Muscle of leg (tissue), 16 donors: Measurements from ENCODE around the gene SLC30A2. TPM values are rescaled to one million over a fixed set of nuclear protein-coding genes. Genes with fewer than 3 reads are reported as not detected.
A peak's percentile ranks its signal among the peaks of the same experiment; 100 is the strongest.
"Not testable (repeated sequence)": the region's sequence is repeated elsewhere in the genome, so short reads cannot be mapped to it uniquely, and the experiment has no call there.

ENCODE experiments used
- DNase-seq: peaks from one replicate; pipeline ENCODE4 v3.0.0; 2013
- H3K27ac ChIP-seq: one replicate; pipeline ENCODE4 v1.5.1; 2013; ENCODE audit warnings: mild to moderate bottlenecking, low read length, control low read depth
- H3K27me3 ChIP-seq: one replicate; pipeline ENCODE4 v1.6.1; 2013; ENCODE audit warnings: low read length; ENCODE audit not compliant: control insufficient read depth, insufficient read depth
- H3K36me3 ChIP-seq: one replicate; pipeline ENCODE4 v1.6.1; 2013; ENCODE audit warnings: low read length; ENCODE audit not compliant: control insufficient read depth, insufficient read depth
- H3K4me1 ChIP-seq: one replicate; pipeline ENCODE4 v1.6.1; 2013; ENCODE audit warnings: low read length; ENCODE audit not compliant: control insufficient read depth, insufficient read depth
- H3K4me3 ChIP-seq: one replicate; pipeline ENCODE4 v1.5.1; 2013; ENCODE audit warnings: low read length, control low read depth
- H3K9me3 ChIP-seq: replicated peaks from 2 replicates; pipeline ENCODE4 v1.6.1; 2013; ENCODE audit warnings: low read depth, low read length; ENCODE audit not compliant: control insufficient read depth
- WGBS: methylation state at CpG from one replicate; pipeline ENCODE4 v1.1.5; 2013; ENCODE audit warnings: missing lambda C conversion rate; ENCODE audit not compliant: insufficient coverage; 5-methylcytosine and 5-hydroxymethylcytosine counted together
- long read RNA-seq, 11 donors: transcript quantifications; one replicate each; lab custom pipeline, GENCODE V29; 2026
- polyA plus RNA-seq, 8 donors: library from polyadenylated mRNA; unstranded; fragments of 120-200 nt; gene quantifications; one replicate each; pipeline versions ENCODE4 v1.2.1 to v1.2.3, GENCODE V29; 2013; ENCODE audit warnings: inconsistent platforms in 1 of 8, low replicate concordance in 1 of 8; ENCODE audit not compliant: insufficient read length in 8 of 8, insufficient read depth in 1 of 8
- total RNA-seq: library from RNA; stranded (reverse); fragments of 120-200 nt; gene quantifications from one replicate; pipeline ENCODE4 v1.2.4, GENCODE V29; 2013

SLC30A2 gene, protein sequence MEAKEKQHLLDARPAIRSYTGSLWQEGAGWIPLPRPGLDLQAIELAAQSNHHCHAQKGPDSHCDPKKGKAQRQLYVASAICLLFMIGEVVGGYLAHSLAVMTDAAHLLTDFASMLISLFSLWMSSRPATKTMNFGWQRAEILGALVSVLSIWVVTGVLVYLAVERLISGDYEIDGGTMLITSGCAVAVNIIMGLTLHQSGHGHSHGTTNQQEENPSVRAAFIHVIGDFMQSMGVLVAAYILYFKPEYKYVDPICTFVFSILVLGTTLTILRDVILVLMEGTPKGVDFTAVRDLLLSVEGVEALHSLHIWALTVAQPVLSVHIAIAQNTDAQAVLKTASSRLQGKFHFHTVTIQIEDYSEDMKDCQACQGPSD
- 0.93 TPM for total RNA-seq
- 1 to 10 TPM in 2 of 8 donors, under 1 TPM in 6; 0.29 to 2.0 (median 0.65) TPM for polyA plus RNA-seq
- long read RNA-seq, donor 1, result 0 reads
- long read RNA-seq, donor 2, result 0 reads
- long read RNA-seq, donor 3, partial matches to known transcripts, result 0 of 1 reads
- long read RNA-seq, donor 3, other reads (novel, unspliced or antisense), result 0 of 1 reads
- long read RNA-seq, donor 4, result 0 reads
- long read RNA-seq, donor 5, result 0 reads
- long read RNA-seq, donor 6, result 0 reads
- long read RNA-seq, donor 7, result 0 reads
- long read RNA-seq, donor 8, result 0 reads
- long read RNA-seq, donor 9, result 0 reads
- long read RNA-seq, donor 10, result 0 reads
- long read RNA-seq, donor 11, result 0 reads

DNA sequence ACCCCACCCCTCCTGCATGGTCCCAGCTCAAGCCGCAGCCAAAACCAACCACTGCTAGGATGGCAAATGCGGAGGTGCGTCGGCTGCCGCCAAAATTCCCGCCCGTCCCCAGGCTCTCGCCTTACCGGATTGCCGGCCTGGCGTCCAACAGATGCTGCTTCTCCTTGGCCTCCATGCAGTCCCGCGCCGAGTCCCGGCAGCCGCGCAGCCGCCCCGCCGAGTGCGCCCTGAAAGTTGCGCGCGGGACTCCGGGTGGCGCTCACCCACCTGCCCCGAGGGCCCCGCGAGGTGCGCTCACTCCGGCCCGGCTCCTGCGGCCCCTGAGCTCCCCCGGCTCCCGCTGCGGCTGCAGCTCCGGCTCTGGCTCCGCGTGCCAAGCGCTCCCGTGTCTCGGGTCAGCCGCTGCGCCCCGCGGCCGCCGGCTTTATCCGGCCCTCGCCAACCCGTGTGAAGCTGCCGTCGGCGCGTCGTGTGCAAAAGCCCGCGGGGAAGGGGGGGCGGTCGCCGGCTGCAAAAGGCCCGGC lies at the start of gene SLC30A2:
Gene SLC30A2 (minus strand): TSS at position 397 of the 524 bp plus-strand sequence. CDS start 222 bp downstream, at position 175.
- H3K4me3 ChIP-seq, result no peak within 1 kb of the TSS
- peaks cover 15% of the 10 kb centered on the region for H3K4me1 ChIP-seq
- no peak within 1 kb of the TSS for H3K27ac ChIP-seq
- peaks cover under 1% of the 10 kb centered on the region for H3K36me3 ChIP-seq
- WGBS, result under 1% methylated on average over 62 of the region's 62 CpGs
- H3K27me3 ChIP-seq, result peaks cover 83% of the 10 kb centered on the region
- no peak for DNase-seq
- no peaks in the 10 kb centered on the region for H3K9me3 ChIP-seq

DNA sequence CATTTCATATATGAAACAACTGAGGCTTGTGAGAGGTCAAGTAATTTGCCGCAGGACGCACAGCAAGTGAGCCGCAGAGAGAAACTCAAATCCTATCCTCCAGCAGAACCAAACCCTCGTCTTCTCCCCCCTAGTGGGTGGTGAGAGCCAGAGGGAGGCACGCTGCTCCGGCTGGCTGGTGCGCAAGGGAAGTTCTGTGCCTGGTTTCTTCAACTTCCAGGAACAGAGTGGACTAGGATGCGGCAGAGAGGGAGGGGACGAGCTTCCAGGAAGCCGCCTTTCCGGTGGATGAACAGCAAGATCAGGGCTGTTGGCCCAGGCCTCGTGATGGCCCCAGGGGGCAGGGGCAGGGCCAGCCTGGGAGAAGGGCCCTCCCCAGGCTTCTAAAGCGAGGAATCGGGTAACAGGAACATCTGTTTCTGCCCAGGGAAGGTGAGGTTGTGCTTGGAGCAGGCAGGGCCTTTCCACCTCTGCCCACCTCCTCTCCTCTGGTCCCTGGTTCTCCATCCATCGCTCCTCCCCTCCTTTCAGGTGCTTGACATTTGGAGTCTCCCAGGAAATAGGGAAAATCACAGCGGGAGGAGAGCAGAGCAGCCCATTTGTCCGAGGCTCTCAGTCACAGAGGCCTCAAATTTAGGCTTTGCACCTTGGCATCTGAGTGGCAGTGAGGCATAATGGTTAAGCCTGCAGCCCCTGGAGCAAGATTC lies 48.9 kb upstream of the SLC30A2 start:
- WGBS, result 4% methylated on average over 11 of the region's 17 CpGs
- peaks cover 16% of the 10 kb centered on the region for H3K4me1 ChIP-seq
- no peaks in the 10 kb centered on the region for H3K36me3 ChIP-seq
- H3K9me3 ChIP-seq, result no peaks in the 10 kb centered on the region
- no peak overlapping the region for H3K4me3 ChIP-seq
- DNase-seq, result peak; percentile 40
- peak overlapping the region; percentile 78 for H3K27ac ChIP-seq
- H3K27me3 ChIP-seq, result peaks cover 19% of the 10 kb centered on the region

DNA sequence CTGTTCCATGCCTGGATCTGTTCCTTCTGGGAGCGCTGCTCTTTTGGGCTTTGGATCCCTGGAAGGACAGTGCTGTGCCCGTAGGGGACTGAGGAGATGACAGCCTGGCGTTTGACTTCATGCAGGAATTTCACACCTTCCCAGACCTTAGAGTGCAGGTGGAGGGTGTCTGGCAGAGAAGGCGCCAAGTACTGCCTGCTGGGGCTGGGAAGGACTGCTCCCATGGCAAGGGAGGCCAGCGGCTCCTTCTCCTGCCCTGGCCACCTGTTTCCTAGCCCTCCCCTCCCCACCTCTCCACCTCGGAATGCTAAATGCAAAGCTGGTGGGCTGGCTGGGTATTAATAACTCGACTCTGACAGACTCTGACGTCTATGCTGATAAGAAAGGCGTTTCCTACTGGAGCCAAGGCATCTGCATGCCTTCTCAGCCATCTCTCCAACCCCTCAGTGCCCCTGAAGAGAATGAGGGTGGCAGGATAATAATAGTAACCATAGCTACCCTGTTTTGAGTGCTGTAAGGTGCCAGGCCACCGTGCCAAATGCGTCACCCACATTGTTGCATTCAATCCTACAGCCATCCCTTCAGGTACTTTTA lies 48.3 kb upstream of the SLC30A2 start:
- DNase-seq, result peak; percentile 65
- Histone ChIP-seq H3K4me3 (no peak overlapping the region), H3K9me3 (no peaks in the 10 kb centered on the region), H3K27me3 (peaks cover 19% of the 10 kb centered on the region), H3K36me3 (no peaks in the 10 kb centered on the region), H3K4me1 (peaks cover 16% of the 10 kb centered on the region), H3K27ac (peak overlapping the region; percentile 78)
- no CpG with 5 or more reads among the region's 11 CpGs for whole genome bisulfite sequencing

DNA sequence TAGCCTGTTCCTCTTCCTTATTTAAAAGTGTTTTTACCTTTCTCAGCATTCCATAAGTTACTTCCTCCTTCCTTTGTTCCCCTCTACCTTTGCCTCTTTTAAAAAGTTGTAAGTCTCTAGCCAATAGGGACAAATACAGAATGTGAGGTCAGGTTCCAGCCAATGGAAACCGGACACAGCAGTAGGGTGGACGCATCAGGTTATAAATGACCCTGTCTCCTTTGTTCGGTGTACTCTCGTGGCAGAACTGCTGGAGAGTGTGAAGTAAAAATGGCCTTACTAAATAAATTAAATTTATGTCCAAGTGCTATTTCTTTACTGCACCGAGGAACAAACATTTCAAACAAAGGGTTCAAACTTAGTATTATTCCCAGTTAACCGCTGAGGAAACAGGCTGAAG lies 47.7 kb upstream of the SLC30A2 start:
- H3K27me3 ChIP-seq, result peaks cover 19% of the 10 kb centered on the region
- H3K27ac ChIP-seq, result peak overlapping the region; percentile 56
- H3K4me3 ChIP-seq, H3K36me3 ChIP-seq, H3K9me3 ChIP-seq, DNase-seq: not testable (repeated sequence)
- 80% methylated on average over 1 of the region's 6 CpGs for WGBS
- peaks cover 16% of the 10 kb centered on the region for H3K4me1 ChIP-seq

DNA sequence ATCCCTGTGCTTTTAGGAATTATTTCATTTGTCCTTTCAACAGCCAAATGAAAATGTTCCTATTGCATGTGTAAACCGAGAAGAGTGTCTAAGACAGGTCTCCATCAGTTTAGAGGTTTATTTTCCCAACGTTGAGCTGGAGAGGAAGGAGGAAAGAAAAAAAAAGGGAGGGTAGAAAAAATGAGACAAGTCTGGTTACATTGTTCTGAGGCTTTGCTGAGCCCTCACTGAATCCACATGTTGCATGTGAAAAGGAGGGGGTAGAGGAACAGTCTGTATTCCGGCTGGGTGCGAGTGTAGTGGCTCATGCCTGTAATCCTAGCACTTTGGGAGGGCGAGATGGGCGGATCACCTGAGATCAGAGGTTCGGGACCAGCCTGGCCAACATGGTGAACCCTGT lies 46.5 kb upstream of the SLC30A2 start:
- DNase-seq, result no peak
- Histone ChIP-seq H3K9me3 (no peaks in the 10 kb centered on the region), H3K27me3 (peaks cover 19% of the 10 kb centered on the region), H3K4me1 (peaks cover 16% of the 10 kb centered on the region), H3K36me3 (no peaks in the 10 kb centered on the region), H3K4me3 (no peak overlapping the region), H3K27ac (no peak overlapping the region)
- WGBS, result 49% methylated on average over 7 of the region's 7 CpGs

DNA sequence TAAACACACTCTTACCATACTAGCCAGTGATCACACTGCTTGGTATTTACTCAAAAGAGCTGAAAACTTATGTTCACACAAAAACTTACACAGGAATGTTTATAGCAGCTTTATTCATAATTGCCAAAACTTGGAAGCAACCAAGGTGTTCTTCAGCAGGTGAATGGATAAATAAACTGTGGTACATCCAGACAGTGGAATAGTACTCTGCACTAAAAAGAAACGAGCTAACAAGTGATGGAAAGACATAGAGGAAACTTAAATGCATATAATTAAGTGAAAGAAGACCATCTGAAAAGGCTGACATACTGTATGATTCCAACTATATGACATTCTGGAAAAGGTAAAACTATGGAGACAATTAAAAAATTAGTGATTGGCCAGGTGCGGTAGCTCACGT lies 45.0 kb upstream of the SLC30A2 start:
- Histone ChIP-seq H3K36me3 (no peaks in the 10 kb centered on the region), H3K27me3 (peaks cover 19% of the 10 kb centered on the region), H3K27ac (no peak overlapping the region), H3K9me3 (no peaks in the 10 kb centered on the region), H3K4me1 (peaks cover 16% of the 10 kb centered on the region), H3K4me3 (no peak overlapping the region)
- WGBS, result 67% methylated on average over 2 of the region's 3 CpGs
- DNase-seq, result no peak

DNA sequence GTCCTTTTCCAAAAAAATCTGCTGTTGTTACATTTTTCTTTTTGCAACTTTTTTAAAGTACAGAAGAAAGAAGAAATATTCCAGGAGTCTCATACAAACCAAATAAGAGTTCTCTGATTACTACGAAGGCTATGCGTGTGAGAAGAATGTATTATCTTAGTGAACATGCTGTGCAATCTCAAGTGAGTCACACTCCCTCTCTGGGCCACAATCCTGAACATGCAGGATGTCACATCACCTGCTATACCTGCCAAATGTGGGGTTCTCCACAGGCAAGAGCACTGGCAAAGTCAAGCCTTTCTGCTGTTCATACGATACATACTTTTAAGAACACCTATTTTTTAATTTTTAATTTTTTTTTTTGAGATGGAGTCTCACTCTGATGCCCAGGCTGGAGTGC lies 43.2 kb upstream of the SLC30A2 start:
- H3K27me3 ChIP-seq, result peaks cover 18% of the 10 kb centered on the region
- H3K9me3 ChIP-seq, result no peaks in the 10 kb centered on the region
- DNase-seq, result no peak
- H3K36me3 ChIP-seq, result no peaks in the 10 kb centered on the region
- no peak overlapping the region for H3K27ac ChIP-seq
- no peak overlapping the region for H3K4me3 ChIP-seq
- WGBS, result no CpG with 5 or more reads among the region's 3 CpGs
- H3K4me1 ChIP-seq, result peaks cover 4% of the 10 kb centered on the region

DNA sequence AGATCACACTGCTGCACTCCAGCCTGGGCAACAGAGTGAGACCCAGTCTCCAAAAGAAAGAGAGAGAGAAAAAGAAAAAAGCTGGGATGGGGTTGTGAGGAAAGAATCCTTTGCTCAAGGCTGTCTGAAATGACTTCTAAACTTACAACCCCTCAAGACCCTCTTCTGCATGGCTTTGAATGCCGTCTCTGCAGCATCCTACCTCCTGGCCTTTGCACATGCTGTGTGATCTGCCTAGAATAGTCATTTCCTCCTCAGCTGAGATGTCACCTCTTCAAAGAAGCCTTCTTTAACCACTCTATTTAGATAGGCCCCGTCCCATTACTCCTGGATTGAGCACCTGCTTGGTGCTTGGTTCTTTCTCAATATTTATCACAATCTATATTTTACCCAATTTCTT lies 38.9 kb upstream of the SLC30A2 start:
- WGBS, result 79% methylated on average over 2 of the region's 2 CpGs
- H3K27me3 ChIP-seq, result peaks cover 7% of the 10 kb centered on the region

DNA sequence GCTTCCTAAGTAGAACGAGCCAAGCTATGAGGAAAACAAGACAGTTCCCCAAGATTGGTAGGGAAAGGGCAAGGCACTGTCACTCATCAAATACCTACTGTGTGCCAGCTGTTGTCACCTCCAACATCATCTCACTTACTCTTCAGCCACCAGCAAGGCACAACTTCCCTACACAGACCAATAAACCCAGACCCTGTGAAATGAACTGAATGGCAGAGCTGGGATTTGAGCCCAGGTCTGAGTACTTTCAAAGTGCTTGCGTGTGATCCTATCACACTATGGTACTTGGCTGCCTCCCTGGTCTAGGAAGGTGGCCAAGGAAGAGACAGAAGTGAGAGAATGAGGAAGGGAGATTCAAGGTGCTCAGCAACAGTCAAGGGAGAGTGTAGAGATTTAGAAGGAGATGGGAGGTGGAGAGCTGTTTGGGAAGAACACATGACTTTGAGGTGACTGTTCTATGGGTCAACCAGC lies 38.2 kb upstream of the SLC30A2 start:
- peaks cover 7% of the 10 kb centered on the region for H3K4me1 ChIP-seq
- WGBS, result no CpG with 5 or more reads among the region's 2 CpGs
- H3K4me3 ChIP-seq, result no peak overlapping the region
- H3K27me3 ChIP-seq, result peaks cover 7% of the 10 kb centered on the region
- H3K27ac ChIP-seq, result no peak overlapping the region
- no peaks in the 10 kb centered on the region for H3K36me3 ChIP-seq
- DNase-seq, result no peak
- H3K9me3 ChIP-seq, result no peaks in the 10 kb centered on the region

More for the DNA sequence above, 38.9 kb upstream of the SLC30A2 start:
- Histone ChIP-seq H3K4me1 (peaks cover 7% of the 10 kb centered on the region), H3K27ac (no peak overlapping the region), H3K9me3 (no peaks in the 10 kb centered on the region), H3K36me3 (no peaks in the 10 kb centered on the region), H3K4me3 (no peak overlapping the region)
- no peak for DNase-seq
